ENCODE data around the gene SPTBN5.
"Not testable (repeated sequence)": the region's sequence is repeated elsewhere in the genome, so short reads cannot be mapped to it uniquely, and the experiment has no call there.

The SPTBN5 gene

GRCh38 chr15:41840673-41841072 is 53.2 kb downstream of the SPTBN5 start:
- DNase-seq = no peak

- no peak for DNase-seq
These were observed 53.9 kb downstream of the SPTBN5 start for GRCh38 chr15:41839781-41840491.

- DNase-seq = no peak
These were observed 55.4 kb downstream of the SPTBN5 start, which contains the start of gene PLA2G4B for GRCh38 chr15:41838400-41838897. Gene PLA2G4B, plus strand, starts transcription at chr15:41838847. Its CDS starts 67 bp downstream, at chr15:41838914.

- DNase-seq = no peak
These were observed 57.0 kb downstream of the SPTBN5 start for GRCh38 chr15:41836713-41837454.

- DNase-seq = no peak
These were observed 57.8 kb downstream of the SPTBN5 start for GRCh38 chr15:41836073-41836472.

GRCh38 chr15:41834096-41834495 is 59.8 kb downstream of the SPTBN5 start:
- no peak for DNase-seq

GRCh38 chr15:41832875-41833274 is 61.0 kb downstream of the SPTBN5 start:
- no peak for DNase-seq

- no peak for DNase-seq
These were observed 61.6 kb downstream of the SPTBN5 start for GRCh38 chr15:41832208-41832607.

GRCh38 chr15:41831291-41831690 is 62.6 kb downstream of the SPTBN5 start:
- not testable (repeated sequence) for DNase-seq

GRCh38 chr15:41829959-41830646 is 63.8 kb downstream of the SPTBN5 start:
- DNase-seq = no peak

GRCh38 chr15:41828807-41829141 is 65.1 kb downstream of the SPTBN5 start:
- DNase-seq = no peak

GRCh38 chr15:41827880-41828806 is 65.7 kb downstream of the SPTBN5 start, which contains the start of gene JMJD7:
Gene JMJD7, plus strand, starts transcription at chr15:41828092. Its CDS starts 33 bp downstream, at chr15:41828125.
- no peak for DNase-seq

GRCh38 chr15:41827290-41827879 is 66.5 kb downstream of the SPTBN5 start:
- no peak for DNase-seq

GRCh38 chr15:41825572-41826535 is 68.0 kb downstream of the SPTBN5 start:
- no peak for DNase-seq

GRCh38 chr15:41825145-41825544 is 68.7 kb downstream of the SPTBN5 start:
- no peak for DNase-seq

- no peak for DNase-seq
These were observed 69.6 kb downstream of the SPTBN5 start for GRCh38 chr15:41824062-41824745.

- DNase-seq = no peak
These were observed 70.4 kb downstream of the SPTBN5 start for GRCh38 chr15:41823502-41823901.

GRCh38 chr15:41822957-41823356 is 70.9 kb downstream of the SPTBN5 start:
- no peak for DNase-seq

GRCh38 chr15:41822471-41822870 is 71.4 kb downstream of the SPTBN5 start:
- no peak for DNase-seq

- DNase-seq = no peak
These were observed 72.0 kb downstream of the SPTBN5 start for GRCh38 chr15:41821831-41822230.

Measured in NCI-H524 treated with DMSO at 0.1 percent for 48 hours (cell line).